HG03045 (cell line): Measurements from ENCODE around the gene GPC6.

Experiments
- ATAC-seq: cut with Tn5 transposase; IDR thresholded peaks from one replicate; pipeline ENCODE4 v1.9.1; 2021; ENCODE audit warnings: mild to moderate bottlenecking, moderate library complexity; ENCODE audit not compliant: unreplicated experiment

Gene GPC6

GRCh38 chr13:93230261-93230855, 3.8 kb downstream of the GPC6 start:
- no peak for ATAC-seq

DNA sequence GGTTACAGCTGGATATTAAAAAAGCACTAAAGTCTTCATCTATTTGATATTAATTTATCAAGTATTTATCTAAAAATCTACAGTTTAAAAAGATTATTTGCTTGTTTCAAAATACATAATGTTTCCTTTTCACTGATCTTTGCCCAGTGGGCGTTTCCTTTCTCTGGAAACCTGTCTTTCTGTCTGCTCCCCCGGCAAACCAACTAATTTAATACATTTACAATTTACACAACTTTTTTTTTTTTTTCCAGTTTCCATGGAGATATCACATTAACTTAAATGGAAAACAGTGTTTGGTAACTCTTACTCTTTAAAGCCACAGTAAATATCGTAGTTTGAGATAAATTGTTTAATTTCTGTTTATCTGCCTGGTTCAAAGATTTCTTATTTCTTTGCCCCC, 5.3 kb downstream of the GPC6 start:
- no peak for ATAC-seq

- ATAC-seq = no peak
Observed at GRCh38 chr13:93233997-93234416, 7.4 kb downstream of the GPC6 start.

DNA sequence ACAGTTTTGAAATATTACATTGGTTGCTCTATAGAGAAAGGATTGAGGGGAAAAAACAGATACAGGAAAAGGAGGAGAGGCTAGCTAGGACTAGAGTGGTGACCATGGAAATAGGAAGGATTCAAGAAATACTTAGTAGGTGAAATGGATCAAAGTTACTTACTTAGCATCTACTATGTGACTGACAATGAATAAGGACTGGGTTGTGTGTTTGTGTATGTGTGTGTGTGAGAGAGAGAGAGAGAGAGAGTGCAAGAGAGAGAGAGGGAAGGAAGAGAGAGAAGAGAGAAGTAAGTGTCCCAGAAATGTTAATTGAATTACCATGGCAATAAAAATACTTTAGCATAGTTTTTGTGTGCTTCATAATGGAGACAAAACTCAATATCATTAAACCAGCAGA, 7.9 kb downstream of the GPC6 start:
- no peak for ATAC-seq

GRCh38 chr13:93235258-93236015, 8.8 kb downstream of the GPC6 start:
- ATAC-seq = no peak

GRCh38 chr13:93238711-93239110, 12.1 kb downstream of the GPC6 start:
- ATAC-seq = no peak

GRCh38 chr13:93243375-93244063, 16.9 kb downstream of the GPC6 start:
- ATAC-seq = no peak

- no peak for ATAC-seq
Observed at GRCh38 chr13:93244141-93244917, 17.7 kb downstream of the GPC6 start.

DNA sequence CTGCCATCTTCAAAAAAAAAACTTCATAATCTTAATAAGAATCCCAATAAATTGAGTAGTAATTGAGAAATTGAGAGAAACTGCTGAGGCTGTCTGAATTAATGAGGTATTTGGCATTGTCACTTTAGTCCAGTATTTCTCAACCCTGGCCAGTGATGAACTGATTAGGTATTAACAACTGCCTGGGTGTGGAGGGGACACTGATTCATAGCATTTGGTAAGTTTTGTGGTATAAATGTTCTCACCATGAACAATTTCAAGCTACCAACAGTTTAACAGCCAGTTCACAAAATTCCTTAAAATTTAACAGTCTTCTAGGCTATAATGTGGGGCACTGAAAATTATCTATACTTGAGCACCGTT, 18.3 kb downstream of the GPC6 start:
- no peak for ATAC-seq

DNA sequence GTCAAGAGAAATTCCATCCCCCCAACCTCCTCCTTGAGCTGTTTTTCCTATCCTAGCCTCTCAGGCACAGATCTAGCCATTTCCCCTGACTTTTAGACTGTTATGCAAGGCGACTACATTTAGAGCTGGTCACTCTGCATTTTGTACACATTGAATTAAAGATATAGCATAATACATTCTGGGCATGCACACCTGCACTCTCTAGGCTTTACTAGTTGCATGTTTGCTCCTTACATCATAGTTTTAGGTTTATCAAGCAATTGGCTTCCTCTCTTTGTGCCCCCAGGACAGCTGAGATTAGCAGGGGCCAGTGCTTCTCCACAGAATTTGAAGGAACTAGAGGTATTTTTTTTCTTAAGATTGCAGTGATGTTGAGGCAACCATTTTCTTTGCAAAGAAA, 19.5 kb downstream of the GPC6 start:
- ATAC-seq = no peak

- no peak for ATAC-seq
Observed at GRCh38 chr13:93248627-93249047, 22.0 kb downstream of the GPC6 start.

- ATAC-seq = no peak
Observed at GRCh38 chr13:93249364-93250306, 23.0 kb downstream of the GPC6 start.

GRCh38 chr13:93254775-93255174, 28.2 kb downstream of the GPC6 start:
- ATAC-seq = no peak

DNA sequence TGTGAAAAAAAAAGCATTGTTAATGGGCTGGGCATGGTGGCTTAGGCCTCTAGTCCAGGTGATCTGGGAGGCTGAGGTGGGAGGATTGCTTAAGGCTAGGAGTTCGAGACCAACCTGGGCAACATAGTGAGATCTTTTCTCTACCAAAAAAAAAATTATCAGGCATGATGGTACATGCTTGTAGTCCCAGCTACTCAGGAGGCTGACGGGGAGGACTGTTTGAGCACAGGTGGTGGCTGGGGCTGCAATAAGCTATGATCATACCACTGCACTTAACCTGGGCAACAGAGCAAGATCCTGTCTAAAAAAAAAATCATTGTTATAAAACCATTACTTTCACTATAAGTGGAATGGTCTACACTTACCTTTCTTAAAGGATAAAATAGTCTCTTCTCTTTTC, 30.4 kb downstream of the GPC6 start:
- ATAC-seq = no peak

- ATAC-seq = no peak
Observed at GRCh38 chr13:93259527-93260080, 33.0 kb downstream of the GPC6 start.

- ATAC-seq = no peak
Observed at GRCh38 chr13:93260591-93260990, 34.0 kb downstream of the GPC6 start.

- no peak for ATAC-seq
Observed at GRCh38 chr13:93262729-93263345, 36.2 kb downstream of the GPC6 start.

GRCh38 chr13:93264876-93265275, 38.3 kb downstream of the GPC6 start:
- no peak for ATAC-seq

- ATAC-seq = no peak
Observed at GRCh38 chr13:93265800-93266199, 39.2 kb downstream of the GPC6 start.

- ATAC-seq = no peak
Observed at GRCh38 chr13:93266681-93267080, 40.1 kb downstream of the GPC6 start.
